NCI-H748 treated with DMSO at 0.1 percent for 48 hours (cell line): Measurements from ENCODE around the gene ZNF140.

ENCODE experiments used
- DNase-seq: peaks from one replicate; lab custom pipeline; 2025; lab: John Stamatoyannopoulos, UW

The ZNF140 gene

DNA sequence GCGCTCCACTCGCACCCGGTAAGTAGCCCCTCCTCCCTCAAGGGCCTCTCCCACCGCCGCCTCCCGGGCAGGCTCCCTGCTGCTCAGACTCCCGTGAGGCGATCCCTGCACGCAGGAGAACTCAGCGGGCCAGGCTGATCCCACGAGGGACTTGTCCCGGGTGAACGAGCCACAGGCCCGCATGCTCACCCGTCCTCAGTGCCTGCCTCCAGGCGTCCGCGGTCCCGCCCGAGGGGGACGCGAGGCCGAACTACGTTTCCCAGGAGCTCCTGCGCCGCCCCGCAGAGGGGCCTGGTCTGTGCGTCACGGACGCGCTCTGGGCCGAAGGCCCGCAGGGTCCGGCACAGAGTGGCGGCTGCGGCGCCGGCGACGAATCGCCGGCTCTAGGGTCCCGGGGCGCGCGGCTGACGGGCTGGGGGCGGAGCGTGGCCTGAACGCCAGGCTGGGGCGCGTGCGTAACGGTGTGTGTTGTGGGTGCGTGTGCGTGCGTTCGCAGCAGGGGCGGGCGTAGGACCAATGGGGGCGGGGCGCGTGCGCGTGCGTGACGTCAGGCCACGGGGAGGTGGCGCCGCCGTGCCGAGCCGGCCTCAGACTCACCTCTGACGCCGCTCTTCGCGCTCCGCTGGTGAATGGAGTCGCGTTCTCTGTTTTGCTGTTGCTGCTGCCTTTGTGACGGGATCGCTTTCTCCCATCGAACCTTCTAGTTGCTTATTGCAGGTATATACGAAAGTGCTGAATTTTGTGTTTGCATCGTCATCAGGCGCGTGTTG lies 49.5 kb downstream of the ZNF140 start, which contains the start of the genes ZNF10 and ZNF891:
Gene ZNF10, plus strand, starts transcription at position 590 of the 770 bp plus-strand sequence. CDS start 13,866 bp downstream, outside the sequence.
Gene ZNF891, minus strand, starts transcription at position 237 of the 770 bp plus-strand sequence. CDS start 8,356 bp downstream, outside the sequence.
- DNase-seq = peak; percentile 89

DNA sequence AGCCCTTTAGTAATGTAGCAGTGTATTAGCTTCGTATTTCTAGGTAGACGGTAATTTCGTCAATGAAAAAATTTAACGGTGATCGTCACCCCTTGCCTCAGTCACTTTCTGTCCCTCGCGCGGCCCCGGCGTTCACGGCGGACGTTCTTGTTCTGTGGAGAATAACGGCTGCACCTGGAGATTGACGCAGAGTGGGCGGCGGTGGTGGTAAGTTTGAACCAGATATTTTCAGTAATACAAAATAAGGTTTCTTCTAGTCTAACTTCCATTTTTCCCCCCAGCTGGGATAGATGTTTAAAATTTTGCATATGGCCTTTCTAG lies 50.0 kb downstream of the ZNF140 start:
- DNase-seq = no peak

DNA sequence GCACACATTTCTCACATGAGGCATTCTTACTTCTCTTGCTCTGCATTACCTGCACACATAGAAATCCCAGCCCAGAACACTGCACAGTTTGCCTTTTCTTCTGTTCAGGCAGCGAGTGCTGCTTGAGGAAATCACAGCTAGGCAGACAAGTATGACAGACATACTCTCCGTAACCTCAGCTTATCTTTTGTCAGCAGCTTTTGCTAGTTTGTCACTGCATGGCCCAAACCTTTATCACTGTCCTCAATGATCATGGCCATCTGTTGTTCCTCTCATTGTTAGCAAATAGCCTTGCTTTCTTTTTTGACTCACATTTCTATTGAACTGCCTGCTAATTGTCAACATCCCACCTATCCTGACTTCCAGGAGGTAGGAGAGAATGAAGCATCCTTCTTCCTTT lies 55.0 kb downstream of the ZNF140 start:
- DNase-seq = no peak

DNA sequence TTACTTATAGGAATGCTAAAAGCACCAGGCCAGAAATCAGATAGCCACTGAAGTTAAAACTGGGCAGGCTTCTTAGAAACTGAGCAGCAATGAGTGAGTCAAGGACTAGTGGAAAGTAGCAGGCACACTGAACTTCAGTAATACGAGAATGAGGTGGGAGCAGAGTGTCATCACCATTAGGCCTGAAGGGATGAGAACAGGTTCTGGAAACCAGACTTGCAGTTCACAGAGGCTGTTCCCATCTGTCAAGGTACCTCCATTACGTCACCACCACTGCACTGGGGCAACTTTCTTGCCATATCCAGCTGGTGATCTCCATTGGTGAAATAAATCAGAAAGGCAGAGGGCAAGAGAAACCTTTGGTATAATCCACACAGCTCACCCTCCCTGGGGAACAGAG lies 65.3 kb downstream of the ZNF140 start:
- no peak for DNase-seq

DNA sequence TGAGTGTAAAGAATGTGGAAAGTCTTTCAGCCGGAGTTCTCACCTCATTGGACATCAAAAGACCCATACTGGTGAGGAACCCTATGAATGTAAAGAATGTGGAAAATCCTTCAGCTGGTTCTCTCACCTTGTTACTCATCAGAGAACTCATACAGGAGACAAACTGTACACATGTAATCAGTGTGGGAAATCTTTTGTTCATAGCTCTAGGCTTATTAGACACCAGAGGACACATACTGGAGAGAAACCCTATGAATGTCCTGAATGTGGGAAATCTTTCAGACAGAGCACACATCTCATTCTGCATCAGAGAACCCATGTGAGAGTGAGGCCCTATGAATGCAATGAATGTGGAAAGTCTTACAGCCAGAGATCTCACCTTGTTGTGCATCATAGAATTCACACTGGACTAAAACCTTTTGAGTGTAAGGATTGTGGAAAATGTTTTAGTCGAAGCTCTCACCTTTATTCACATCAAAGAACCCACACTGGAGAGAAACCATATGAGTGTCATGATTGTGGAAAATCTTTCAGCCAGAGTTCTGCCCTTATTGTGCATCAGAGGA lies 75.5 kb downstream of the ZNF140 start:
- DNase-seq = no peak
